Loucy (cell line): ENCODE data around the gene ARHGEF17.

Experiments used
- H2AFZ ChIP-seq: fragments of 200-600 bp; sonication (generic); 2 replicates; pipeline ENCODE4 v1.6.0; 2016; ENCODE audit warnings: antibody characterized with exemption, mild to moderate bottlenecking, low read length, moderate library complexity
- H3F3A ChIP-seq: fragments of 200-600 bp; 2 replicates; pipeline ENCODE4 v1.6.0; 2016; ENCODE audit warnings: antibody characterized with exemption, low read depth, mild to moderate bottlenecking
- H3K27me3 ChIP-seq: fragments of 200-600 bp; sonication (generic); 2 replicates; pipeline ENCODE4 v1.6.1; 2014; ENCODE audit warnings: low read length, mild to moderate bottlenecking; ENCODE audit not compliant: insufficient read depth, poor library complexity, severe bottlenecking
- H3K36me3 ChIP-seq: fragments of 200-600 bp; sonication (generic); 2 replicates; pipeline ENCODE4 v1.6.1; 2016; ENCODE audit warnings: low read length; ENCODE audit not compliant: insufficient read depth
- H3K4me1 ChIP-seq: fragments of 200-600 bp; sonication (generic); 2 replicates; pipeline ENCODE4 v1.5.1; 2014; ENCODE audit warnings: low read length, mild to moderate bottlenecking; ENCODE audit not compliant: insufficient read depth, poor library complexity, severe bottlenecking
- H3K4me2 ChIP-seq: fragments of 200-600 bp; sonication (generic); 2 replicates; pipeline ENCODE4 v1.6.0; 2014; ENCODE audit warnings: antibody characterized with exemption, low read length, low read depth, mild to moderate bottlenecking; ENCODE audit not compliant: poor library complexity, severe bottlenecking
- H3K4me3 ChIP-seq: fragments of 200-600 bp; sonication (generic); 2 replicates; pipeline ENCODE4 v1.5.1; 2014; ENCODE audit warnings: low read length, mild to moderate bottlenecking, mixed read lengths; ENCODE audit not compliant: poor library complexity, severe bottlenecking
- H3K79me2 ChIP-seq: fragments of 200-600 bp; sonication (generic); 2 replicates; pipeline ENCODE4 v1.6.1; 2014; ENCODE audit warnings: low read length; ENCODE audit not compliant: insufficient read depth
- H3K9ac ChIP-seq: fragments of 200-600 bp; sonication (generic); 2 replicates; pipeline ENCODE4 v1.6.0; 2014; ENCODE audit warnings: mild to moderate bottlenecking, low read depth, low read length, moderate library complexity; ENCODE audit not compliant: poor library complexity, severe bottlenecking
- H3K9me2 ChIP-seq: fragments of 200-600 bp; sonication (generic); replicated peaks from 2 replicates; pipeline ENCODE4 v1.6.1; 2016; ENCODE audit warnings: low read depth, low read length, mixed read lengths
- H3K9me3 ChIP-seq: fragments of 200-600 bp; sonication (generic); 2 replicates; pipeline ENCODE4 v1.6.1; 2014; ENCODE audit warnings: mild to moderate bottlenecking, antibody characterized with exemption, low read length, low read depth; ENCODE audit not compliant: insufficient read depth
- H4K20me1 ChIP-seq: fragments of 200-600 bp; sonication (generic); 2 replicates; pipeline ENCODE4 v1.6.0; 2014; ENCODE audit warnings: antibody characterized with exemption, low read length, mild to moderate bottlenecking; ENCODE audit not compliant: insufficient read depth, poor library complexity, severe bottlenecking
- CTCF ChIP-seq: fragments of 200-600 bp; sonication (generic); conservative IDR thresholded peaks from 2 replicates; pipeline ENCODE4 v1.5.1; 2014; ENCODE audit warnings: mild to moderate bottlenecking, antibody characterized with exemption, low read length
- EZH2phosphoT487 ChIP-seq: fragments of 200-600 bp; IDR thresholded peaks from 2 replicates; pipeline ENCODE4 v1.6.1; 2018; ENCODE audit warnings: antibody characterized with exemption, mild to moderate bottlenecking, moderate library complexity, borderline replicate concordance

The ARHGEF17 gene

GRCh38 chr11:73374151-73374550, 66.1 kb downstream of the ARHGEF17 start:
- H3K4me2 ChIP-seq, result no peak overlapping the region
- H3K4me3 ChIP-seq, result no peak overlapping the region
- peaks cover 28% of the 10 kb centered on the region for H3K79me2 ChIP-seq
- H3F3A ChIP-seq, result no peaks in the 10 kb centered on the region
- TF ChIP-seq CTCF (no peak), EZH2phosphoT487 (no peak)
- no peaks in the 10 kb centered on the region for H3K36me3 ChIP-seq
- peaks cover 5% of the 10 kb centered on the region for H3K27me3 ChIP-seq
- no peaks in the 10 kb centered on the region for H3K9me2 ChIP-seq
- no peaks in the 10 kb centered on the region for H3K9me3 ChIP-seq
- H3K4me1 ChIP-seq, result peaks cover 39% of the 10 kb centered on the region
- H2AFZ ChIP-seq, result no peak overlapping the region
- H4K20me1 ChIP-seq, result peaks cover 26% of the 10 kb centered on the region
- H3K9ac ChIP-seq, result no peak overlapping the region

GRCh38 chr11:73375830-73376159, 67.7 kb downstream of the ARHGEF17 start:
- H3K27me3 ChIP-seq, result peaks cover 5% of the 10 kb centered on the region
- peak overlapping the region; percentile 61 for H3K4me2 ChIP-seq
- TF ChIP-seq CTCF (no peak), EZH2phosphoT487 (no peak)
- peak overlapping the region; percentile 52 for H3K9ac ChIP-seq
- H3K36me3 ChIP-seq, result no peaks in the 10 kb centered on the region
- H3K9me2 ChIP-seq, result no peaks in the 10 kb centered on the region
- H3K79me2 ChIP-seq, result peaks cover 45% of the 10 kb centered on the region
- peak overlapping the region; percentile 96 for H3K4me3 ChIP-seq
- H3K9me3 ChIP-seq, result no peaks in the 10 kb centered on the region
- peak overlapping the region; percentile 83 for H2AFZ ChIP-seq
- no peaks in the 10 kb centered on the region for H3F3A ChIP-seq
- peaks cover 54% of the 10 kb centered on the region for H3K4me1 ChIP-seq
- H4K20me1 ChIP-seq, result peaks cover 42% of the 10 kb centered on the region

- Histone ChIP-seq H3K36me3 (no peaks in the 10 kb centered on the region), H3K27me3 (peaks cover 5% of the 10 kb centered on the region)
Measured at GRCh38 chr11:73376160-73376802, 68.2 kb downstream of the ARHGEF17 start, which contains the start of gene RELT. TSS of gene RELT (plus strand) at chr11:73376399. CDS start at chr11:73389137, 12,738 bp downstream.

More at GRCh38 chr11:73376160-73376802, 68.2 kb downstream of the ARHGEF17 start, which contains the start of gene RELT:
- Histone ChIP-seq H3K4me3 (peak within 1 kb of the TSS; percentile 96), H3K79me2 (peaks cover 50% of the 10 kb centered on the region), H3K4me2 (peak within 1 kb of the TSS; percentile 87), H3K9ac (peak within 1 kb of the TSS; percentile 97), H4K20me1 (peaks cover 44% of the 10 kb centered on the region), H3F3A (no peaks in the 10 kb centered on the region), H3K9me3 (no peaks in the 10 kb centered on the region), H3K4me1 (peaks cover 56% of the 10 kb centered on the region), H3K9me2 (no peaks in the 10 kb centered on the region), H2AFZ (peak within 1 kb of the TSS; percentile 83)
- TF ChIP-seq EZH2phosphoT487 (no peak), CTCF (peak; percentile 80)
